GM18505 (cell line): Measurements from ENCODE around the gene MIAT.

Source experiments
- ATAC-seq: cut with Tn5 transposase; IDR thresholded peaks from one replicate; pipeline ENCODE4 v1.9.1; 2021; ENCODE audit not compliant: unreplicated experiment
- POLR2A ChIP-seq: IDR thresholded peaks from 4 replicates; pipeline ENCODE4 v1.6.1; 2011; ENCODE audit warnings: borderline replicate concordance; ENCODE audit not compliant: insufficient read depth, insufficient read length; ENCODE audit errors: extremely low read depth

The MIAT gene

GRCh38 chr22:26620197-26620596 lies 37.2 kb upstream of the MIAT start:
- ATAC-seq, result no peak
- TF ChIP-seq POLR2A, result no peak

- no peak for TF ChIP-seq POLR2A
- ATAC-seq, result no peak
These were observed 35.7 kb upstream of the MIAT start, which contains the start of gene CRYBA4 for GRCh38 chr22:26621663-26622062. Gene CRYBA4 (plus strand): TSS chr22:26621963. CDS start chr22:26622597, 634 bp downstream.

- no peak for TF ChIP-seq POLR2A
- no peak for ATAC-seq
These were observed 33.4 kb upstream of the MIAT start for GRCh38 chr22:26623984-26624383.

- ATAC-seq, result no peak
- no peak for TF ChIP-seq POLR2A
These were observed 32.6 kb upstream of the MIAT start for GRCh38 chr22:26624803-26625202.

DNA sequence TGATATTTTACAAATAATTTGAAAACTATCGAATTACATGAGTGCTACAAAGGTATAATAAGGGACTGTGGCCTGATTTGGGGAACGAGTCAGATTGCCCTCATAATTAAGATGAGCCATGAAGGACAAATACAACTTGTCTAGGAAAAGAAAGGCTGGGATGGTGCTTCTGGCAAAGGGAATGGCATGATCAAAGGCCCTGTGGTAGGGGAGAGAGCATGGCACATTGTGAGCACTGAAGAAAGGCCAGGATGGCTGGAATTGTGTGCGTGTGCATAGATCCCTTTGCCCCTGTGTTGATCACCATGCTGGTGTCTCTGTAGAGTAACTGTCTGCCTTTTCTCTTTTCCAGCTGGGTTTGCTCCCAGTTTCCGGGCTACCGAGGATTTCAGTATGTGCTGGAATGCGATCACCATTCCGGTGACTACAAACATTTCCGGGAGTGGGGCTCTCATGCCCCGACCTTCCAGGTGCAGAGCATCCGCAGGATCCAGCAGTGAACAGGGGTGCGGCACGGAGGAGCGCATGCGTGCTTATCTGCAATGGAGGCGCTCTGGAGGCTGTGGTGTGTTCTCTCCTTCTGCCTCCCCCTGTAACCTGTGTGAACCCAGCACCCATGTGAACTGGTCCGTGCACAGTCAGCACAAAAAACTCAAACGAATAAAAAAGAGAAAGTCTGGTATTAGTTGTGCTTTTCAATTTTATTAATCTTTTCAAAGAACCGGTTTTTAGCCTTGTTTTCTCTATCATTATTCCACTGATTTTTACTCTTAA lies 27.2 kb upstream of the MIAT start:
- TF ChIP-seq POLR2A, result no peak
- no peak for ATAC-seq

- ATAC-seq, result no peak
- TF ChIP-seq POLR2A, result no peak
These were observed 26.1 kb upstream of the MIAT start for GRCh38 chr22:26631282-26631681.

GRCh38 chr22:26632422-26633155 lies 24.8 kb upstream of the MIAT start:
- no peak for ATAC-seq
- no peak for TF ChIP-seq POLR2A

GRCh38 chr22:26634189-26634588 lies 23.2 kb upstream of the MIAT start:
- no peak for TF ChIP-seq POLR2A
- no peak for ATAC-seq

DNA sequence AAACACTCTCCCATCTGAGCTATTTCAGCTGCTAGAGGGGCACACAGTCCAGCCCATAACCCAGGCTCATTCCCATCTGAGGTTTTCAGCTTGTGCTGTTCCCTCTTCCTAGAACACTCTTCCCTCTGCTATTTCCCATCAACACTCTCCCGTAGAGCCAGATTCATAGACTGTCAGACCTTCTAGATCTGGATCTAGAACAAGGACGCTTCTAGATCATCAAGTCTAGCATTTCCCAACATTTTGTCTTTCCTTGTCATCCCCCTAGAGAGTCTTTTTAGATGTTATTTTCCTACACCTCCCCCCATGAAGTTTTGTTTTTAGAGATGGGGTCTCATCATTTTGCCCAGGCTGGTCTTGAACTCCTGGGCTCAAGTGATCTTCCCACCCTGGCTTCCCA lies 22.3 kb upstream of the MIAT start:
- TF ChIP-seq POLR2A, result no peak
- ATAC-seq, result no peak

- ATAC-seq, result no peak
- no peak for TF ChIP-seq POLR2A
These were observed 21.1 kb upstream of the MIAT start for GRCh38 chr22:26636296-26636695.

DNA sequence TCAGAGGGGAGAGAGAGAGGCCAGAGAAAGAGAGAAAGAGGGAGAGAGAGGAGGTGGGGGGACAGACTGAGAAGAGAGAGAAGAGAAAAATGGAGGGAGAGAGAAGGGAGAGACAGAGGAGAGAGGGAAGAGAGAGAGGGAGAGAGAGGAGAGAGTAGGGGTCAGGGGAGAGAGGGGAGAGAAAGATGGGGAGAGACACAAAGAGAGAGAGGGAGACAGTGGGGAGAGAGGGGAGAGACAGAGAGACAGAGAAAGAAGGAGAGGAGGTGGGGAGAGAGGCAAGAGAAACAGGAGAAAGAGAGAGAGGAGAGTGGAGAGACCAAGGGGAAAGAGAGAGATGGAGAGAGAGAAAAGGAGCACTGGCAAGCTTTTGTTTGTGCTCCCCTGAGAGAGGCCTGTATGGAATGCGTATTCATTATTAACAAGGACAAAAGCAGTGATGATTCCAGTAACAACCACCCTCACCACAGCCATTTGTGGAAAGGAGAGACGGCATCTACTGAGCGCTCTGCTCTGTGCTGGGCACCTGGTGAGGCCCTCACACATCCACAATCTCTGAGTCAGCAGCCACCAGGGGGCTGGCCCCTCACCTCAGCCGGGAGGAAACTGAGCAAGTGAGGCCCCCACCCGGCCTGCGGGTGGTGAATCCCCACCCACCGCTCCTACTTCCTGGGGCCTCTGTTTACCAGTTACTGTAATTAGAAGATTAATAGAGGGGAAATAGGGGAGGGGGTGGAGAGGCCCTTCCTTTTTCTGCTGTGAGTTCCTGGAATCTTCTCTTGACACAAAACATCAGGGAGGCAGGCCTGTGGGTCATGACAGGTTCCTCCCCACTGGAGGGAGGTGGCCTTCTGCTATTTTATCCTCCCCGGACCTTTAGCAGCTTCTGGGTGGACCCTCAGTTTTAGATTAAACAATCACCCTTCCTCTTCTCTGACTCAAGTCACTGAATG lies 14.6 kb upstream of the MIAT start:
- TF ChIP-seq POLR2A, result no peak
- no peak for ATAC-seq

DNA sequence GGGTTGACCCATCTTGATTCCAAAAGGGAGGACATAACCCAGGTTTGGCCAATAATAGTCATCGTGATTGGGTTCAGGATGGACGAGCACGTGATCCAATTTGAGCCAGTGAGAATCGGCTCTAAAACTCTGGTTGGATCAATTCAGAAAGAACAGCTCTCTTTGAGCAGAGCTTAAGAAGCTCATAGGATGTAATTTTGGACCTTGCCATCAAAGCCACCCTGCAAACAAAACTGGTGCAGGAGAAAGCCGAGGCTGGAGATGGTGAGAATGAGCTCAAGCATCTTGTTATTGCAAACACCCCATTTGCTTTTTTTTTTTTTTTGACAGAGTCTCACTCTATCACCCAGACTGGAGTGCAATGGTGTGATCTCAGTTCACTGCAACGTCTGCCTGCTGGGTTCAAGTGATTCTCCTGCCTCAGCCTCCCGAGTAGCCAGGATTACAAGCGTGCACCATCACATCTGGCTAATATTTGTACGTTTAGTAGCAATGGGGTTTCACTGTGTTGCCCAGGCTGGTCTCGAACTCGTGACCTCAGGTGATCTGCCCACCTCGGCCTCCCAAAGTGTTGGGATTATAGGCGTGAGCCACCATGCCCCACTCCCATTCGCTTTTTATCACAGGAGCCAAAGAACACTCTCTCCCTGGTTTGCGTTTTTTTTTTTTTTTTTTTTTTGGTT lies 13.8 kb upstream of the MIAT start:
- no peak for TF ChIP-seq POLR2A
- ATAC-seq, result no peak
